Hepatocyte (in vitro differentiated cells): ENCODE data around the gene RRN3.

Source experiments
- EZH2 ChIP-seq: fragments of 200-600 bp; sonication (generic); IDR thresholded peaks from 2 replicates; pipeline ENCODE4 v1.6.1; 2016; ENCODE audit warnings: antibody characterized with exemption, mild to moderate bottlenecking, borderline replicate concordance
- TF ChIP-seq, protein P1 (sequence below): fragments of 200-600 bp; sonication (generic); IDR thresholded peaks from 2 replicates; pipeline ENCODE4 v1.5.1; 2016; ENCODE audit warnings: antibody characterized with exemption, mild to moderate bottlenecking; ENCODE audit not compliant: poor library complexity

DNA sequence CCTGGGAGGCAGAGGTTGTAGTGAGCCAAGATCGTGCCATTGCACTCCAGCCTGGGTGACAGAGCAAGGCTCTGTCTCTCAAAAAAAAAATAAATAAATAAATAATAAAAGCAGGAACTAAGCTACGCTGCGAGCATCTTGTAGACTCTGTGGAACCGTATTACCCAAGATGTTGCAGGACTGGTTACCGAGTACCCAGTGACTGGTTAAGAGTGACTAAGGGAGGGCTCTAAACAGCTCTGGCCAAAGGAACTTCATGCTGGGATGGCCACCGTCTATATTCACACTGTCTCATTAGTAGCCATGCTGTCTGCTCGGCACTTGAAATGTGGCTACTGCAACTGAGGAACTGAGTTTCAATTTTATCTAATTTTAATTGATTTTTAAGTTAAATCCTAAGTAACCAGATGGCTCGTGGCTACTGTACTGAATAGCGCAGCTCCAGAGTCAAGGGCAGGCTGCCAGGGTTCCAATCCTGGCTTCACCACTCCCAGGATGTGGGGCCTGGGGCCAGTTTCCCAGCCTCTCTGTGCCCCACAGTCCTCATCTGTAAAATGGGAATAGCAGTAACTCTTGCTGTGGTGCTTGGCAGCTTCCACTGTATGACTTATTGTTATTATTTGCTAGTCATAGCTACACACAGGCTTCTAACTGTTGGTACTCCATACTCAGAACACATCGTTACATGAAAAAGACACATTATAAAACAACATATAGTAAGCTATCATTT, 41.2 kb downstream of the RRN3 start:
- TF ChIP-seq, protein P1, sequence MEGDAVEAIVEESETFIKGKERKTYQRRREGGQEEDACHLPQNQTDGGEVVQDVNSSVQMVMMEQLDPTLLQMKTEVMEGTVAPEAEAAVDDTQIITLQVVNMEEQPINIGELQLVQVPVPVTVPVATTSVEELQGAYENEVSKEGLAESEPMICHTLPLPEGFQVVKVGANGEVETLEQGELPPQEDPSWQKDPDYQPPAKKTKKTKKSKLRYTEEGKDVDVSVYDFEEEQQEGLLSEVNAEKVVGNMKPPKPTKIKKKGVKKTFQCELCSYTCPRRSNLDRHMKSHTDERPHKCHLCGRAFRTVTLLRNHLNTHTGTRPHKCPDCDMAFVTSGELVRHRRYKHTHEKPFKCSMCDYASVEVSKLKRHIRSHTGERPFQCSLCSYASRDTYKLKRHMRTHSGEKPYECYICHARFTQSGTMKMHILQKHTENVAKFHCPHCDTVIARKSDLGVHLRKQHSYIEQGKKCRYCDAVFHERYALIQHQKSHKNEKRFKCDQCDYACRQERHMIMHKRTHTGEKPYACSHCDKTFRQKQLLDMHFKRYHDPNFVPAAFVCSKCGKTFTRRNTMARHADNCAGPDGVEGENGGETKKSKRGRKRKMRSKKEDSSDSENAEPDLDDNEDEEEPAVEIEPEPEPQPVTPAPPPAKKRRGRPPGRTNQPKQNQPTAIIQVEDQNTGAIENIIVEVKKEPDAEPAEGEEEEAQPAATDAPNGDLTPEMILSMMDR: no peak
- TF ChIP-seq EZH2: no peak
